ENCODE measurements around the gene ATXN1L.
"Not testable (repeated sequence)": the region's sequence is repeated elsewhere in the genome, so short reads cannot be mapped to it uniquely, and the experiment has no call there.

Gene ATXN1L

GRCh38 chr16:71865173-71865863 lies 19.5 kb downstream of the ATXN1L start:
- TF ChIP-seq NFRKB (IDR thresholded peaks at IDR 0.05) = no peak
- TF ChIP-seq LEF1 (IDR thresholded peaks at IDR 0.05; ENCODE audit: borderline replicate concordance) = no peak
- no peak for TF ChIP-seq FOXM1 (IDR thresholded peaks at IDR 0.05; ENCODE audit: borderline replicate concordance)
- no peak for TF ChIP-seq BHLHE40 (IDR thresholded peaks at IDR 0.05; ENCODE audit: borderline replicate concordance)
- no peak for TF ChIP-seq L3MBTL2 (conservative IDR thresholded peaks at IDR 0.05)
- no peak for TF ChIP-seq FOXA1 (IDR thresholded peaks at IDR 0.05)
- TF ChIP-seq ZNF384 (IDR thresholded peaks at IDR 0.05) = no peak
- TF ChIP-seq PKNOX1 (IDR thresholded peaks at IDR 0.05) = no peak
- ChIA-PET POLR2A (interaction anchor here (0.5 kb wide), 1 partner anchor 1062 kb away, joined by 3 read pairs; no protein-coding TSS in a partner anchor), CTCF (interaction anchor here (2.6 kb wide), 1 partner anchor 17 kb away, joined by 14 read pairs; no protein-coding TSS in a partner anchor)
- DNase-seq (ENCODE audit: extremely low spot score) = no peak

GRCh38 chr16:71867175-71867574 lies 21.4 kb downstream of the ATXN1L start:
- DNase-seq (ENCODE audit: extremely low spot score); POLR2A ChIA-PET: not testable (repeated sequence)
- CTCF ChIA-PET = interaction anchor here (2.6 kb wide), 1 partner anchor 15 kb away, joined by 14 read pairs; no protein-coding TSS in a partner anchor

GRCh38 chr16:71867939-71868338 lies 22.2 kb downstream of the ATXN1L start:
- no peak for DNase-seq (ENCODE audit: extremely low spot score)
- TF ChIP-seq L3MBTL2 (conservative IDR thresholded peaks at IDR 0.05) = no peak
- CTCF ChIA-PET = no interaction called here
- POLR2A ChIA-PET = no interaction called here

GRCh38 chr16:71869089-71869488 lies 23.3 kb downstream of the ATXN1L start:
- POLR2A ChIA-PET = interaction anchor here (0.7 kb wide), 1 partner anchor 407 kb away, joined by 3 read pairs; the partner anchor contains the start of gene ZNF23
- CTCF ChIA-PET = no interaction called here
- DNase-seq (ENCODE audit: extremely low spot score) = no peak
- no peak for TF ChIP-seq L3MBTL2 (conservative IDR thresholded peaks at IDR 0.05)
- no peak for TF ChIP-seq ARNT (IDR thresholded peaks at IDR 0.05)
- TF ChIP-seq LEF1 (IDR thresholded peaks at IDR 0.05; ENCODE audit: borderline replicate concordance) = no peak
- no peak for TF ChIP-seq FOXA1 (IDR thresholded peaks at IDR 0.05)
- TF ChIP-seq PKNOX1 (IDR thresholded peaks at IDR 0.05) = no peak
- TF ChIP-seq NFRKB (IDR thresholded peaks at IDR 0.05) = no peak
- TF ChIP-seq ZNF384 (IDR thresholded peaks at IDR 0.05) = no peak
- TF ChIP-seq CTBP1 (IDR thresholded peaks at IDR 0.05; ENCODE audit: borderline replicate concordance) = no peak
- TF ChIP-seq SP1 (IDR thresholded peaks at IDR 0.05) = no peak
- TF ChIP-seq BHLHE40 (IDR thresholded peaks at IDR 0.05; ENCODE audit: borderline replicate concordance) = no peak
- no peak for TF ChIP-seq FOXK2 (IDR thresholded peaks at IDR 0.05)
- TF ChIP-seq HDGF (IDR thresholded peaks at IDR 0.05; ENCODE audit: borderline replicate concordance) = no peak
- no peak for TF ChIP-seq FOXM1 (IDR thresholded peaks at IDR 0.05; ENCODE audit: borderline replicate concordance)
- TF ChIP-seq SUZ12 (IDR thresholded peaks at IDR 0.05) = no peak
- no peak for TF ChIP-seq ELF4 (IDR thresholded peaks at IDR 0.05)
- no peak for TF ChIP-seq TARDBP (IDR thresholded peaks at IDR 0.05)

GRCh38 chr16:71870818-71871217 lies 25.0 kb downstream of the ATXN1L start:
- no peak for TF ChIP-seq SP1 (IDR thresholded peaks at IDR 0.05)
- TF ChIP-seq ZNF384 (IDR thresholded peaks at IDR 0.05) = no peak
- no peak for TF ChIP-seq PKNOX1 (IDR thresholded peaks at IDR 0.05)
- ChIA-PET POLR2A (interaction anchor here (1.2 kb wide), 1 partner anchor 11 kb away, joined by 3 read pairs; no protein-coding TSS in a partner anchor), CTCF (interaction anchor here (0.6 kb wide), 1 partner anchor 12 kb away, joined by 3 read pairs; no protein-coding TSS in a partner anchor)
- no peak for DNase-seq (ENCODE audit: extremely low spot score)

- ChIA-PET CTCF (interaction anchor here (3.2 kb wide), 1 partner anchor 10 kb away, joined by 14 read pairs; the partner anchor contains the start of gene ZNF821), POLR2A (interaction anchor here (1.2 to 1.6 kb wide), 2 partner anchors 10 to 27 kb away, joined by 3 to 4 read pairs; no protein-coding TSS in a partner anchor)
- TF ChIP-seq FOXA1 (IDR thresholded peaks at IDR 0.05) = no peak
- no peak for DNase-seq (ENCODE audit: extremely low spot score)
These were observed 27.4 kb downstream of the ATXN1L start for GRCh38 chr16:71873199-71873598.

GRCh38 chr16:71878911-71879310 lies 33.1 kb downstream of the ATXN1L start:
- ChIA-PET POLR2A (interaction anchor here (1.0 kb wide), 1 partner anchor 70 kb away, joined by 3 read pairs; the partner anchor contains the start of gene AP1G1), CTCF (no interaction called here)
- TF ChIP-seq L3MBTL2 (conservative IDR thresholded peaks at IDR 0.05) (no peak), TARDBP (IDR thresholded peaks at IDR 0.05) (no peak), FOXM1 (IDR thresholded peaks at IDR 0.05; ENCODE audit: borderline replicate concordance) (no peak), LEF1 (IDR thresholded peaks at IDR 0.05; ENCODE audit: borderline replicate concordance) (no peak), CTBP1 (IDR thresholded peaks at IDR 0.05; ENCODE audit: borderline replicate concordance) (no peak), SUZ12 (IDR thresholded peaks at IDR 0.05) (no peak), HDGF (IDR thresholded peaks at IDR 0.05; ENCODE audit: borderline replicate concordance) (no peak), BHLHE40 (IDR thresholded peaks at IDR 0.05; ENCODE audit: borderline replicate concordance) (no peak), SP1 (IDR thresholded peaks at IDR 0.05) (no peak), FOXA1 (IDR thresholded peaks at IDR 0.05) (no peak), ARNT (IDR thresholded peaks at IDR 0.05) (no peak), ELF4 (IDR thresholded peaks at IDR 0.05) (no peak), PKNOX1 (IDR thresholded peaks at IDR 0.05) (no peak), ZNF384 (IDR thresholded peaks at IDR 0.05) (no peak), NFRKB (IDR thresholded peaks at IDR 0.05) (no peak), FOXK2 (IDR thresholded peaks at IDR 0.05) (no peak)
- DNase-seq (ENCODE audit: extremely low spot score) = no peak

Data from HEK293T (cell line).